ENCODE measurements around the gene PIEZO2.

- TF ChIP-seq EZH2 (IDR thresholded peaks at IDR 0.05; ENCODE audit: borderline replicate concordance, low read depth, low read length, poor library complexity, severe bottlenecking): no peak
- TF ChIP-seq, protein P1, sequence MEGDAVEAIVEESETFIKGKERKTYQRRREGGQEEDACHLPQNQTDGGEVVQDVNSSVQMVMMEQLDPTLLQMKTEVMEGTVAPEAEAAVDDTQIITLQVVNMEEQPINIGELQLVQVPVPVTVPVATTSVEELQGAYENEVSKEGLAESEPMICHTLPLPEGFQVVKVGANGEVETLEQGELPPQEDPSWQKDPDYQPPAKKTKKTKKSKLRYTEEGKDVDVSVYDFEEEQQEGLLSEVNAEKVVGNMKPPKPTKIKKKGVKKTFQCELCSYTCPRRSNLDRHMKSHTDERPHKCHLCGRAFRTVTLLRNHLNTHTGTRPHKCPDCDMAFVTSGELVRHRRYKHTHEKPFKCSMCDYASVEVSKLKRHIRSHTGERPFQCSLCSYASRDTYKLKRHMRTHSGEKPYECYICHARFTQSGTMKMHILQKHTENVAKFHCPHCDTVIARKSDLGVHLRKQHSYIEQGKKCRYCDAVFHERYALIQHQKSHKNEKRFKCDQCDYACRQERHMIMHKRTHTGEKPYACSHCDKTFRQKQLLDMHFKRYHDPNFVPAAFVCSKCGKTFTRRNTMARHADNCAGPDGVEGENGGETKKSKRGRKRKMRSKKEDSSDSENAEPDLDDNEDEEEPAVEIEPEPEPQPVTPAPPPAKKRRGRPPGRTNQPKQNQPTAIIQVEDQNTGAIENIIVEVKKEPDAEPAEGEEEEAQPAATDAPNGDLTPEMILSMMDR (conservative IDR thresholded peaks at IDR 0.05; ENCODE audit: low read depth, low read length): no peak
Measured at GRCh38 chr18:10860928-10861327, 288.4 kb downstream of the PIEZO2 start.
